NCI-H2171 (cell line): ENCODE data around the gene TTC28.

ENCODE experiments used
- DNase-seq: peaks from one replicate; lab custom pipeline; 2025; lab: John Stamatoyannopoulos, UW

TTC28 gene

DNA sequence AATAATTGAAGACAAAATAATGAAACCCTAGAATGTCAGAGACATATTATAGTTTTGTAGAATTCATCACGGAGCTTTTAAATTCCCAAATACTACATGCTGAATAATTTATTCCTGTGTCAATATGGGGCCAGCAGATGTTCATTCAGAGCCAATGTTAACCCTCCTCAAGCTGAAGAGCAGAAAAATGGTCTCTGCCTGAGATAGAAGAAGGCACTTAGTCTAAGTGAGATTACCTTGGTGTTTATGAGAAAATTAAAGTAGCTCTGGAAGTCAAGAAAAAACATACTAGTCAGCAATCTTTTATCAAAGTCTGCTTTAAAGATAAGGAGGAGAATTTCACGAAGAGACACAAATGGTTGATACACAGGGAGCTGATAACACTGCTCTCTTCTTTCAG, 328.2 kb downstream of the TTC28 start:
- DNase-seq = peak; percentile 54

GRCh38 chr22:28348613-28349609, 330.7 kb downstream of the TTC28 start:
- peak; percentile 33 for DNase-seq

GRCh38 chr22:28346308-28346707, 333.3 kb downstream of the TTC28 start:
- DNase-seq = no peak

DNA sequence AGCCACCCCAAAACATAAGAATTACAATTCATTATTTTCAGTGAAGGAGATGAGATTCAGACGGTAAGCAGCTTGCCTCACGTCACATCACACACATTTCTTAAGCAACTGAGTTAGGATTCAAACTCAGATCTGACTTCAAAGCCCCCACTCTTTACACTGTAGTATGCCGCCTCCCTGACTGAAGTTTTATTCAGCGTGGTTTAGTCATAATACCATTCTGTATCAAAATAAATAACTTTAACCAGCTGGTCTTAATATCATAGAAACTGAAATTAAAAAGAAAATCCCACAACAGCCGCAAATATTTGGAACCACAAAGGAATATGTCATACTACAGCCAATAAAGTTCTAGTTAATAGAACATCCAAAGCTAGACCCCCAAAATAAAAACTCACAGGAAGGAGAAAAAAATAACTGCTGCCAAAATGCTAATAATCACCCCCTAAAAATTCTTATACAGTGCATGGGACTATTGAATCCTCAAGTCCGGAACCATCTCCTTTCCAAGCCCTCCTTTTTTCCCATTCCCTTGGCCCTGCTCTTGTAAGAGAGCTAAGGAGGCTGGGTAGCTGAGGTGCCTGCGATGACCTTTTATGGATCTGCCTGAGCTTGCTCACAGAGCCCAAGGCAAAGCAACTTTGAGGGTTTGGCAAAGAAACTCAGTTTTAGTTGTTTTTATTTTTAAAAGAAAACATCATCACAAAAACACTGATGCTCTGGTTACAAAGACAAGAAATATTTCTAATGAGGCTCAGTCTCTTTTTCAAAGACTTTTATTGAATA, 334.5 kb downstream of the TTC28 start:
- DNase-seq = no peak

- DNase-seq = no peak
Observed at GRCh38 chr22:28341001-28341400, 338.6 kb downstream of the TTC28 start.

- DNase-seq = peak; percentile 7
Observed at GRCh38 chr22:28333088-28333487, 346.6 kb downstream of the TTC28 start.

DNA sequence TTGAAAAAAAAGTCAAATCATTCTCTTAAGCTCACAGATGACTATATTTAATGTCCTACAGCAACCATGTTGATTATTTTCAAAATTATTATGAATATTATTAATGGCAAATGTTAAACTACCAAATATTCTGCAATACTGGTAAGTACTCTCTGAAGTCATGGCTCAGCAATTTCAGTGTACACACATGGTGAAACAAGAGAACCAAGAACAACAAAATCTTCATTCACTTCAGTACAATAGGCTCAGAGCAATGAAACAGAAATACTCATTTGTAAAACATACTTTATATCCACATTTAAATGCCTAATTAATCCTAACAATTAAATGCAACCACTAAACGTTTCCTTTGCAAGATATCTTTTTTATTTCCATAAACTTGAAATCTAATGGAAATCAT, 347.2 kb downstream of the TTC28 start:
- no peak for DNase-seq

DNA sequence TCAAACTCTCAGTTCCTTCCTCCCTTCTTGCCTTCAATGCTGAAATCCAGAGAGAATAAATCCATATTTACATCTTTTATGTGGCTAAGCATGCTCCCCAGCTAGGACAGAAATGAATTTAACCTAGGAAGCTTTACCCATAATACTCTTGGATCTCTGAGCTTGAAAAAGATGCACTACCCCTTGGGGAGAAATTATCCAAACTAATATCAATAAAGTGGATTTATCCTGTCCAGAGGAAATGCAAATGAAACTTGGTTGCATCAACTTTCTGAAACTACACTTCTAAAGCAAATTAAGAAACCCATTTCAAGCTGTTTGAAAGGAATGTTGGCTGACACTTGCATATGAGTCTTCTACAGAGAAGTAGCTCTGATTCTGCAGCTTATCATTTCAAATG, 347.9 kb downstream of the TTC28 start:
- no peak for DNase-seq

DNA sequence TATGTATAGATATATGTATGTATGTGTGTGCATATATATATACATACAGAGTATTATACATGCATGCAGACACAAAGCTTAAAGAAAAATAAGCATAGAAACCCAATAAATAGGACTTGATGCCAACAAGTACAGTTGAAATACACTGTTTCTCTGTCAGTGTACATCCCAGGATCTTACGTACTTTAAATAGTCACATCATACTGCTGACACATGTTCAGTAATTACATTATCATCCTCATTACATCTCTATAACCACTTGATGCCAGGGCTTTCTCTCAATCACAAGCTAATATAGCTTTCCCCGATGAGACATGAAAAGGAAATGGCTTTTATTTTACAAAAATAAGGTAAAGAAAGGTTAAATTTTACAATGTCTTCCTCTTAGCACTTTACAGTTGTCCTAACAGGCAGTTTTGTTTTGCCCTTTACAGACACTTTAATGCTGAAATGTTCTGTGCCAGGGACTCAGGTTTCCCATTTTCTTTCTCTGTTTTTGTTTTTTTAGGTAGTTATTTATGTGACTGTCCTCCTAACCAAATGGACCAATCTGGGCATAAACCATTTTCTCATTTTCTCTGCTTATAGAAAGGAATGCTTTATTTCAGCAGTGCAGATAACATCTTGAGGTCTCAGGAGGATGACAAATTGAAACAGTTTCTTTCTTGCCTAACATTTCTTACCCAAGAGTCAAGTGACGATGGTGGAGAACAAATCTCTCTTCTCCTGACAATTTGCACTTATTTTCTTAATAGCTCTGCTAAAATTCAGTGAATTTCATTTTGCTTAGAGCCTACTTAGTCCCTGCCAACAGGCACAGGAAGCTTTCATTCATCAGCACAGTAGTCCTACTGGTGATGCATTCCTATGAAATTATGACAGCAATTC, 350.2 kb downstream of the TTC28 start:
- DNase-seq = no peak

DNA sequence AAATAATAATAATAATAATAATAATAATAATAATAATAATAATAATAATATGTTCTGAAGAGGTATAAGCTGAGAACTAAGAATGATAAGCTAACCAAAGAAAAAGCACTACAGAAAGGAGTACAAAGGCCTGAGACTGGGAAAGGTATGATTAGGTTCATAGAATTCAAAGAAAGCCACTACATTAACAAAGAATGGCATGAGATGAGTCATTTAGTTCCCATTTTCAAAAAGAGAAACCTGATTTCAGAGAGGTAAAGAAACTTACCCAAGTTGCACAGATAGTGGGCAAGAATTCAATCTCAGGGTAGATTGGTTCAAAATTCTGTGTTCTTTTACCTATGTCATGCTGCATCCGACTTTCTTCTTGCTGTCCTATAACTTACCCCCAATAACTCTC, 350.9 kb downstream of the TTC28 start:
- no peak for DNase-seq

- DNase-seq = peak; percentile 6
Observed at GRCh38 chr22:28316014-28316413, 363.6 kb downstream of the TTC28 start.

- DNase-seq = no peak
Observed at GRCh38 chr22:28314959-28315358, 364.7 kb downstream of the TTC28 start.

DNA sequence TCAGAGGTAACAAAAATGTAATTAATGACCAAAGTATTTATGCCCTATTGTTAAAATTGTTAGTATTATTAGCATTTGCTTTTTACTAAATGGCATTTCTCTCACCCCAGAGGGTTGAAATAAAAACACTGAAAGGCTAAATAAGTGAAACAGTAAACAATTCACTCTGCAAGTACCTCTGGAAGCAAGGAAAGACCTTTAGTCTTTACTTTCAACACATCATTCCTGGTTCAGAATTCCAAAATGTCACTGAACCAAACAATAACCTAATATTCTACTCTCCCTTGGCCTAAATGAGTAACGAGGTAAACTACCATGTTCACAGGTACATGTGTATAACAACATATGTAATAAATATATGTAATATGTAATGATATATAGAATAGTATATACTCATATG, 369.3 kb downstream of the TTC28 start:
- no peak for DNase-seq

DNA sequence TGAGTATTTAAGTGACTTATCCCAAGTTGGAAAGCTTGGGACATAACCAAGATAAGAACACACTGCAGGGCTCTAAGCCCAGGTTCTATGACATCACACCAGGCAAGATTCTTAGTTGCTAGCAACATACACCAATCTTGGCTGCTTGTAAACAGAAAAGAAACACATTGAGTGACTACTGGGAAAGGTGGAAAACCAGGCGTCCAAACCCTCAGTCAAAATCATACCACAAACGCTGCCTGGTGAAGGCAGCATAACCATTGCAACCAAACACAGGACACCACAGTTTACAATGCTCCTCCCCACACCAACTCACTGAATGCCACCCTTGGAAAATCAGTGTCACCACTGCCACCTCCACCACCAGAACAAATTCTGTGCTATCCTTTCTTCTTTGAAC, 379.9 kb downstream of the TTC28 start:
- no peak for DNase-seq

- DNase-seq = no peak
Observed at GRCh38 chr22:28299309-28299708, 380.3 kb downstream of the TTC28 start.

DNA sequence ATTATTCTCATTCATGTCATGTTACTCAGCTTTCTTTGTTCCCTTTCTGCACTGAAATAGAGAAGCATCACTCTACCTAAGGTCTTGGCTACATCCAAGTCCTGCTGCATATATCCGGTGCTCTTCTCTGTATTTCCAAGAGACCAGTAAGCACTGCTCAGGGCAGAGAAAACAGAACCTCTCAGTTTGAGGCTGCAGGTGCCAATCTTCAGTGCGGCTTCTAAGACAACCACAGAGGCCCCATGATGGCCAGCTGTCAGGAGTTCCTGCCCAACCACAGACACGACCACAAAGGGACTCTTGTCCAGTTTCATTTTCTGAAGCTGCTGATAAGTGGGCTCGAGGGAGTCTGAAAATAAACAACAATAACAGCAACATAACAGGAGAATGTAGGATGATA, 382.1 kb downstream of the TTC28 start:
- DNase-seq = no peak

GRCh38 chr22:28296452-28296851, 383.2 kb downstream of the TTC28 start:
- no peak for DNase-seq

- DNase-seq = no peak
Observed at GRCh38 chr22:28283068-28283654, 396.5 kb downstream of the TTC28 start.

- DNase-seq = no peak
Observed at GRCh38 chr22:28282405-28283067, 397.1 kb downstream of the TTC28 start.

DNA sequence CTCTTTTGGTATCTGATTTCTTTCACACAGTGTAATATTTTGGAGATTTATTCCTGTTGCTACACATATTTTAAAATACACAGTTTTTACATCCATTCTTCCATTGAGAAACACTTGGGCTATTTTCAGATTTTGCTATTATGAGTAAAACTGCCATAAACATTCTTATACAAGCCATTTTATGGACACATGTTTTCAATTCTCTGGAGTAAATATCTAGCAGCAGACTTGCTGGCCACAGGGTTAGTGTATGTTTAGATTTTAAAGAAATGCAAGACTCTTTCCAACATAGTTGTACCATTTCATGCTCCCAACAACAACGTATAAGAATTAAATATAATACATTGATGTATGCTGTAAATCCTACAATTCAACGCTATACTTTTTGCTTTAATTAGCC, 399.8 kb downstream of the TTC28 start:
- DNase-seq = no peak

DNA sequence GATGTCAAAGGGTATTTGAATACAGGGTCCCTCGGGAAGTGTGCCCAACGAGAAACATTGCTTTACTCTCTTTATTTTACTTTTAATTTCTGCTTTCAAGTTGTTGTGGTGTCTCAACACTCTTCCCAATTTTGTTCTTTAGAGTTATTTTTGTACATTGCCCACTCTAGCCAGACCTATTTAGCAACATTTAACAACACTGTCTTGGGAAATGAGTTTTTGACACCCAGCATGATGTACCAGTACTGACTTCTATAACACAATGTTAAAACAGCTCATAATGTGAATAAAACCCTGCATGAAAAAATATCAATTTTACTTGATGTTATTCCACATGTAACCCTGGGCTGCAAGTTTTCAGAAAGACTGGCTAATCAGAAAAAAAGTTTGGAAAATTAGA, 410.4 kb downstream of the TTC28 start:
- DNase-seq = no peak
